NCI-H128 (cell line): ENCODE data around the gene IGHMBP2.

Experiments used
- DNase-seq: peaks from one replicate; lab custom pipeline; 2025; ENCODE audit not compliant: unreplicated experiment; lab: John Stamatoyannopoulos, UW

The IGHMBP2 gene

DNA sequence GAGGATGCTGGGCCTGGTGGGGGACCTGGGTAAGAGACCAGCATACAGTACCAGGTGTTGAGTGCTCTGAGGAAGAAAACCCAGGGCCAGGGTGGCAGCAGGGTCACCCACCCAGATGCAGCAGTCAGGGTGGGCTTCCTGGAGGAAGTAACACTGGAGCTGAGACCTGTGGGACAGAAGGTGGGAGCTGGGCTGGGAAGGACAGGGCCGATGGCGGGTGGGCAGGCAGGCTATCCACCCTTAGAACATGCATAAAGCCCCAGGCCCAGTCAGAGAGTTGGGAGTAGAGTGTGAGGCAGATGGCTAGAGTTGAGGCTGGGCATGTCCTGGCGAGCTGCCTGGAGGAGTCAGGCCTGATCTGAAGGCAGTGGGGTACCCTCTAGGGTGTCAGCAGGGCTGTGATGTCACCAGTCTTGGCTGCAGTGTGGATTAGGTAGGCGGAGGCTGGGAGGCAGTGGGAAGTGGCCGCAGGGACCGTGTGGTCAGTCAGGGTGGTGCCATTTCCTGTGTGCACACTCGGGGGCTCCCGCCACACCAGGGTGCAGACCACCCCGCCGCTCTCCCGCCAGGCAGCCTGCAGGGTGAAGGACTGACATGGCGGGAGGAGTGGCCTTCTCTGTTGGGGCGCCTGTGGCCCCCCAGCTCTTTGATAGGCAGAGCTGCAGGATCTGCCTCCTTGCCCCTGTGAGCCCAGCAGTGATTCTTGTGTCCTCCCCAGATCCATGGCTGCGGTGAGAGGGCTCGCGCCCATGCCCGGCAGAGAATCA lies 35.3 kb downstream of the IGHMBP2 start:
- no peak for DNase-seq

DNA sequence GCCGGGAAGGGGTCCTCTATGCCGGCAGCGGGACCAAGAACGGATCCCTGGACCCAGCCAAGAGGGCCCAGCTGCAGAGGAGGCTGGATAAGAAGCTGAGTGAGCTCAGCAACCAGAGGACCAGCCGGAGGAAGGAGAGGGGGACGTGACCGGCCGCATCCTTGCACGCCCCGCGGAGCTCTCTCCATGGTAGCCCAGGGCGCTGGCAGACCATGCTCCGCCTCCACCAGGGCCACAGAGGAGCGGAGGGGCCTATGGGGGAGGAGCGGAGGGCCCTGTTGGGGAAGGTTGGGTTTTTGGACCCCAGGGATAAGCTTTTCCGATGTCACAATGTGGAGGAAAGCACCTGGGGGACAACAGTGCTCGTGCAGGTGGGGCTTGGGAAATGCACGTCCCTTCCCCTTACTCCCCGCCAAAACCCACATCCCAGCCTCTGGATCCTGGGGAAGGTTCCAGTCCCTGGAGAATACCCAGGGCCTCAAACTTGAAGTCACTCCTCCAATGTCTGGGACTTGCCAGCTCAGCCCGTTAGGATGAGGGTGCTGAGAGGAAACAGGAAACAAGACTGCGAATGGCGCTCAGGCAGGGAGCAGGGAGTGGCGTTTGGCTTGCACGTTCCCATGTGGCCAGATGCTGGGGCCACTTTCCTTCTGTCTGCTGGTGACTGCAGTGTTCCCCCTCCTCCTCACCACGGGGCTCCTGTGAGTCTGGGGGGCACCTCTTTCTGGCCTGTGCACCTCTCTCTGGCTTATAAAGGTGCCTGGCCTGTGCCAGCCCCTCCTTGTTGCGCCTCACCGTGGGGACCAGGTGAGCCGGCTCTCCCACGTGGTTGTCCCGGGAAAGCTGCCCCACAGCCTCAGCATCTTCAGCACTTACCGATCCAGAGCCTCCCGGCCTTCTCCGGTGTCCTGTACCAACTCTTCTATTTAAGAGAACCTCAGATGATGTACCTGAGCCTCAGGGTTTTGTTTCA lies 36.2 kb downstream of the IGHMBP2 start:
- no peak for DNase-seq

DNA sequence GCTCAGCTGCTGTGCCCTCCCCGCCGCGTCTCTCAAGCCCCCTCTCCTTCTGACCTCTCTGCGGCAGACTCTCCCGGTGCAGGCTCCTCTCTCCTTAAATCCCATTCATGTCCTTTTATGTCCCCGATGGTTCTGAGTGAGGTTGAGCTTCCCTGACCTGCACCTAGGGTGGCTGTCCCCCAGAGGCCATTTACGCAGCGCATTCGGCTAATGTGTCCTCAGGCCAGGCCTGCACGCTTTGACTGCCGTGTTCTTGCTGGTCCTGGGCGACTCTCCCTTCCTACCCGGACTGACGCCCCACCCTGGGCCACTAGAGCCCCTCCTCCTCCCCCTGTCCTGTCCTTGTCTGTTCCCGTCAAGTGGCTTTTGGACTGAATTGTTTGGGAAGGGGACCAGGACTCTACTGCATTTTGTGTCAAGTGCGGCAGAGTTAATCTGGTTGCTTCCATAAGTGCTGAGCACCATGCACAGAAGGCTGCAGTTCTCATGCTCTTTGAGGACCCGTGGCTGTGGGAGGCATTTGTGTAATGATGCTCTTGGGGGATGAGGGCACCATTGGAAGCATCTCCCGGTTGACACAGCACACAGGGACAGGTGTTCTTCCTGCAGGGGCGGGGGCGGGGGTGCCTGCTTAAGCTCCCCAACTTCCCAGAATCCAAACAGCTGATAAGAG lies 37.1 kb downstream of the IGHMBP2 start:
- no peak for DNase-seq

DNA sequence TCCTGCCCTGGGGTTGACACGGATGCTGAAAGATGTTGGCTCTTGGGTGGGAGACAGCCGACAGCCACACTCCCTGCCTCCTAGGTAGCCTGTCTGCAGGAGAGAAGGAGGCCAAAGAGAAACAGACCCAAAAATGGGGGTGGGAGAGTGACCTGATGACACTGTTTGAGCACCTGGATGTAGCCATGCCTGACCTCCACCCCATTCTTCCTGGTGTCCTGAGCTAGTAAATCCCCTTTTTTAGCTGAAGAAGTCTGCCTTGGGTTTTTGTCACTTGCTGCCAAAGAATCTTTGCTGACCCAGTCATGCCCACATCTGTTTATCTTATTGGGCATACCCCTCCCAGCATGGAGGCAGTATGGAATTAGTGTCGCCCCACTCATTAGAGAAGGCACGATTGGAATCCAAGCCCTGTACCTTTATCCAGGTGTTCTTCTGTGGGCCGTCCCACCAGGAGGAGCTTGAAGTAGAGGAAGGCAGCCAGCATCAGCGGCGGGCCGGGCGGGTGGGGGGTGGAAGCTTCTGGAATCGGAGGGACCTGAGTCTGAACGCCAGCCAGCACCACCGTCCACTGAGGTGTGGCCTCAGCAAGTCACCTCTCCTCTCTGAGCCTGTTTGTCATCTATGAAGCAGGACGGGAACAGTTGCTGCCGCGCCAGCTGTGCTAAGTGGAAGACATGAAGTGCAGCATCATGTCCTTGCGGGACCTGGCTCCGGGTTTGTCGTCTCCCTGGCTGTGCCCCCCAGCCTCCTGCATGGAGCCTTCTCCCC lies 37.8 kb downstream of the IGHMBP2 start:
- DNase-seq: no peak

DNA sequence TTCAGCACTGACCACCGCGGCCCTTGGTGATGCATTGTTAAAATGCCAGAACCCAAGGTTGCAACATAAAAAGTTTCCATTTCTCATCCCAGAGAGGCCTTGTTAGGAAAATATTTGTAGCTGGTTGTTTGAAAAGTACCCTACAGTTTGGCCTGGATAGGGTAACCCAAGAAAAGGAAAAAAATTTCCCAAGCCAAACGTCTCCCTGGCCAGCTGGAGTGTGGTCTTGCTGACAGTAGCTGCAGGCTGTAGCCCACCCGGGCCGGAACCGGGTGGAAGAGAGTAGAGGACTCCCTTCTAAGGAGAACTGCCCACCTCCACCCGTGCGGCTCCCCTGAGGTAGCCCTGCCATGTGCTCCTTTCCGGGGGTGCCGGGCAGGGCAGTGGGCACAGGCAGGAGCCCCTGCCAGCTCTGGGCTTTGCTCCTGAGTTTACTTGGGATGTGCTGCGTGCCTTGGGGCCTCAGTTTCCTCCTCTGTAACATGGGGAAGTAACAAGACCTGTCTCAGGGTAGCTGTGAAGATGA lies 38.5 kb downstream of the IGHMBP2 start:
- no peak for DNase-seq

DNA sequence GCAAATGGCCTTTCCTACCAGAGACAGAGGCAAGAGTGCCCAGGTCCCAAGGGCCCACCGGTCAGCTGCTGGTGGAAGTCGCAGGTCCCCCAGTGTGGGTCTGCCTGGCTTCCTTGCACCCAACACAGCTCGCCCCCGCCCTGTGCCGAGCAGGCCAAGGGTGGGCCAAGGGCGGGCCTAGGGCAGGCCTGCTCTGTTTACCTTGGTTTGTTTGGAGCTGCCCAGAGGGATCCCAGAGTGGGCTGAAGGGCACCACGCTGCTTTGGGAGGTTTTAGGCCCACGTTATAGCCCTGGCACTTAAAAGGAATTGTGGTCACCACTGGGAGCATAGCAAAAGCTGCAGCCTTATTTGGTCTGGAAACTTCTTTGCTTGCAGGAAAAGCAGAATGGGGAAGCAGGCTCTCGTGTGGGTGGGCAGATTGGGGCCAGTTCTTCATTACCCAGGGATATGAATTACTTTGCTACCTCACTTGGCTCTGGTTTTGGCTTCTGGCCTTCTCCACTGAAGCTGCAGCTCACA lies 39.1 kb downstream of the IGHMBP2 start:
- no peak for DNase-seq

DNA sequence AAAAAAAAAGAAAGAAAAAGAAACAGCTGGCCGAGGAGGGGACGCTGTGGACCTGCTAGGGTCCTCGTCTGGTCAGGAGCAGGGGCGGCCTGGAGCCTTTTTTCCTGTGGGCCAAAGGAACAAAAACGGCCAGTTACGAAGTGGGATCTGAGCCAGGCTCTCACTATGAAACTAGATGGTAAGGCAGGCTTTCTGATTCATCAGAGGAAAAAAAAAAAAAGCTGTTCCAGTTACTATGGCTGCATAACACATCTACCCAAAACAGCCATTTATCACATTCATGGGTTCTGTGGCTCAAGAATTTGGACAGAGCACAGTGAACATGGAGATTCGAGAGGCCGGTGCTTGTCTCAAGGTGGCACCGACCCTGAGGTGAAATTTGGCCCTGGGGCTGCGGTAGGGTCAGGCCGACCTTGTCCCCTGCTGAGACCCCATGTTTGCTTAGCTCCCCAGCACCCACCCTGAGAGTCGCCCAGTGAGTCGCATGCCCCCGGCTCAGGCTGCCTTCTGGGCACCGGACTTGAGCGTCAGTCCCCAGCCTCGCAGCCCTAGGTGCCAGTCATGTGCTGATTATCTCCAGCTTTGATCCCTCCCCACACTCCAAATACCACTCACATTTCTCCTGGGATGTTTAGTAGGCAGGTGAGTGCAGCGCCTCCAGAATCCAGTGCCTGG lies 42.9 kb downstream of the IGHMBP2 start:
- DNase-seq: no peak

DNA sequence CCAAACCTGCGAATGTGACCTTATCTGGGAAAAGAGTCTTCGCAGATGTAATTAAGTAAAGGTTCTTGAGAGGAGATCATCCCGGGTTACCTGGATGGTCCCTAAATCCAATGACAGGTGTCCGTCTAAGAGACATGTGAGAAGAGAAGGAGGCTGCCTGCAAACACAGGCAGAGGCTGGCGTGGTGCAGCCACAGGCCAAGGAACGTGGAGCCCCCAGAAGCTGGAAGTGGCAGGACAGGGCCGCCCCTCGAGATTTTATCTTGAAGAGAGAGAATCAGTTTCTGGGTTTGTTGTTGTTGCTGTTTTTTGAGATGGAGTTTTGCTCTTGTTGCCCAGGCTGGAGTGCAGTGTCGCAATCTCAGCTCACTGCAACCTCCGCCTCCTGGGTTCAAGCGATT lies 43.5 kb downstream of the IGHMBP2 start:
- no peak for DNase-seq

DNA sequence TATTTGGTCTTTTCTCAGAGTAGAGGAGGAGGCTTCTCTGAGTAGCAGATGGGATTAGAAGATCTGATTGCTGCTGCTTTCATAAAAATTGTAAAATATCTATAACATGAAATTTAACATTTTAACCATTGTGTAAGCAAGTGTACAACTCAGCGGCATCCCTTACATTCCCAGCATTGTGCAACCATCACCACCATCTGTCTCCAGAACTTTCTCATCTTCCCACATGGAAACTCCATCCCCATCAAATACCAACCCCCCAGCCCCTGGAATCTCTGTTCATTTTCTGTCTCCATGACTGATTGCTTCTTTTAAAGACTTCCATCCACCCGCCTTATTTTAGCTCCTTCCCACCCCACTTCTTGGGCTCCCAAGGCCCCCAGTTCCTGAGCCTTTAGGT lies 44.8 kb downstream of the IGHMBP2 start:
- DNase-seq: no peak

DNA sequence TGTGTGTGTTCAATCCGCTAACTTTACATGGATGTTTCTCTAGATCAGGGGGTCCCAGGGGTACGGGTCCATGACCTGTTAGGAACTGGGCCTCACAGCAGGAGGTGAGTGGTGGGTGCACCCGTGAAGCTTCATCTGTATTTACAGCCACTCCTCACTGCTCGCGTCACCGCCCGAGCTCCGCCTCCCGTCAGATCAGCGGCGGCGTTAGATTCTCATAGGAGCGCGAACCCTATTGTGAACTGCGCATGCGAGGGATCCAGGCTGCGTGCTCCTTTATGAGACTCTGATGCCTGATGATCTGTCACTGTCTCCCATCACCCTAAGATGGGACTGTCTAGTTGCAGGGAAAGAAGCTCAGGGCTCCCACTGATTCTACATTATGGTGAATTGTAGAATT lies 45.2 kb downstream of the IGHMBP2 start:
- no peak for DNase-seq

DNA sequence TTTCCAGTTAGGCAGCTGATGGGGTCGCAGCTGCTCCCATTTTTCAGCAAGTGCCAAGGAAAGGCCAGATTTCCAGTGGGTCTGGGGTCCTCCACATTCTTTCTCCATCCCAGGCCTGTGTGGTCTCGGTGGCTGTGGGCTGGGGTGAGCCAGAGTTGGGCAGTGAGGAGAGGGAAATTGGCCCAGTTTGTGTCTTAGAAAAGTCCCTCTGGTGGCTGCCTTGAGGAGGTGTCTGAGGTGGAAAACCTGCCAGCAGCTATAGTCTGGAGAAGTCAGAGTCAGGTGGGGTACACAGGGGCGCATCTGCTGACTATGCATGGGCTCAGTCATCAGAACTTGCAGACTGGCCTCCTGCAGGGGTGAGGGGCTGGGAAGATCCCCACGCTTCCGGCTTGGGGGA lies 46.6 kb downstream of the IGHMBP2 start:
- no peak for DNase-seq

DNA sequence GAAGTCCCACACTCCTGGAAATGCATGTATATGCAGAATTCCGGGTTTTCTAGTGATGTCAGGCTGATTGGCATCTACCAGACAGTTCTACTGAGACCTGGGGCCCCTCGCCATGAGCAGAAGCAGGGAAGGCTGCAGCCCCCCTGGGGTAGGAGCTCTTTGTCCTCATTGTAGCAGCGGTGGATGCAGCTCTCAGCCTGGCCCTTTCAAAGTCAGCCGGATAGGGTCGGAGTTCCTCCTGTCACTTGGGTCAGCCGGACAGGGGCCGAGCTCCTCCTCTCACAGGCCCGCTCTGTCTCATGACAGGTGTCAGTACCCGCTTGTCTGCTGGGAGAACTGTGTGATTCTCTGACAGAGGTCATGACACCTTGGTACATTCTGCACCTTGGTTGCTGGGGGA lies 47.1 kb downstream of the IGHMBP2 start:
- DNase-seq: no peak

DNA sequence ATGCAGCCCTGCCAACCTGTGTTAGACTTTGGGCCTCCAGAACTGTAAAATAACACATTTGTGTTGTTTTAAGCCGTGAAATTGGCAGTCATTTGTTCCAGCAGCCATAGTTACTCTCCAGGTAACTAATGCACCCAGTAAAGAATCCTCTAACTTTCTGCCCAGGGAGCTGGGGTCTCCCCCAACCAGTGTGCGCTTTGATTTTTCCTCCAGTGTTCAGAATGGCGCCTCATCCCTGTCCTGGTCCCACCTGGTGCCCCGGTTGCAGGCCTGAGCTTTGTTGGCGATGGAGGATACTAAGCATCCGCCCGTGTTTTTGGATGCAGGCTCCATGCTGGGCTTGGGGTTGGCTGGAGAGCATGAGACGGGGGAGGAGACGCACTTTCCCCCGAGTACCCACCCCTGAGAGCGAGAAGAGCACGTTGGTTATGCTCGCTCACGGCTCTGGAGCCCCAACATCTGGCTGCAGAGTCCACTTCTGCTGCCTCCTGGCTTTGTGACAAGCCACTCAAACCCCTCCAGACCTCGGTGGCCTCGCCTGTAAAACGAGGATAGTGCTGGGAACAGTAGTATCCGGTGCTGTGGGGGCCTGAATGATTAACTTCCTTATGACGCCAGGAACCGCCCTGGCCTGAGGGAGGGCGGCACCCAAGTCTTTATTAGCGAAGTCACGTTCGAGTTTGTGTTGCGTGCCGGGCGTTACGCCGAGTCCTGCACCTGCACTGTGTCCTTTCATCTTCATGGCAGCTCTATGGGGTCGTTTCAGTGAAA lies 51.3 kb downstream of the IGHMBP2 start:
- DNase-seq: no peak

DNA sequence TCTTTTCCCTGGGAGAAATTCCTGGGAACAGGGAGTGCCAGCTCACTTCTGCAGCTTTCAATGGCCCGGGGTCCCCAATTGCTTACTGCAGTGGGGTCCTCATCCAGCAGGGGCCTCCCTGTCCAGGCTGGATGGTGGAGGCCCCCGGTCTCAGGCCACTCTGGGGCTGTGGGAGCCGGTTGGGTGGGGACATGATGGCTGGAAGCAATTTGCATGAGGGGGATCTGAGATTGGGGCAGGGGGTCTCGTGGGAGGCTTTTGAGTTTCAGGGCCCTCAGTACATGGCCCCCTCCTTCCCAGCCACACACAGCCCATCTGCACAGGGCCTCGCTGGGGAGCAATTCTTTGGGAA lies 51.9 kb downstream of the IGHMBP2 start:
- DNase-seq: no peak

DNA sequence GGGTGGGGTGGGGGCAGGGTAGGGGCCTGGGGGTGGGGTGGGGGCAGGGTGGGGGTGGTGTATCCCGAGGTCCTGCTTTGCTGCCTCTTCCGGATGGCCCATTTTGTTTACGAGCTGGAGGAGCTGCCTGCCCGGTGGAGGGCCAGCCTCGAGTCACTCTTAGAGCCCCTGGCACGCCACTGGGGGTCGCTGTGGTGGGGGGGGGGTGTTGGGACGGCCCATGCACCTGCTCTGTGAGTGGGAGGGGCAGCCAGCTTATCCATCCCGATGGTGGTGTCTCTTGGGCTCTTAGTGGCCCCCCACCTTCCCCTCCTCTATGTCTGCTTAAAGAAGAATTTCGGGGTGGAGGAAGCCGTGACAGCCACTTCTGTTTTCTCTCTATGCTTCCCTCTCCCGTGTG lies 52.5 kb downstream of the IGHMBP2 start:
- no peak for DNase-seq

DNA sequence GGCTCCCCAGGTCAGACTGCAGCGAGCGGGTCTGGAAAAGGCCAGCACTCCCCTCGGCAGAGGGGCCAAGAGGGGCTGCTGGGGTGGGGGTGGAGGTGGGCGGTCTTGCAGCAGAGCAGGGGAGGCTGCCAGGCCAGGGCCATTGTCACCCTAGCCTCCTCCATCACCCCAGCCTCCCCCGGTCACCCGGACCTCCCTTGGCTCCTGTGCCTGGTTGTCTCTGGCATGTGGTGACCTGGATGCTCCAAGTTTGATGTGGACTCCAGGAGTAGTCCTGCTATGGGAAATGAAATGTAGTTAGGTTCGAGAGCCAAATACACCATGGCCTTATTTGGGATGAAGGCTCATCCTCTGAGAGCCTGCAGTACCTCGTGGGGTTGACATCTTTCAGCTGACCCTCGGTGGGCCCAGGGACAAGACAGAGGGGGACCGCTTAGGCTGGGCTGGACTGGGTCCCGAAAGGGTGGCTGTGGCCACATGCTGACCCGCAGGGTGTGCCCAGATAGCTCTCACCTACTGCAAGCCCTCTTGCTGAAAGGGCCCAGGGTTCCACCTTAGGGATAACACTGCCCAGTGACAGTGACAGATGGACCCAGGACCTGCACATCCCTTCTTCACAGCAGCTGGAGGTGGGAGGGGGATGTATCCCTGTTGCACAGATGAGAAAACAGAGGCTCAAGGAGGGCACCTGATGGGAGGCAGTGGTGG lies 53.0 kb downstream of the IGHMBP2 start:
- DNase-seq: no peak

DNA sequence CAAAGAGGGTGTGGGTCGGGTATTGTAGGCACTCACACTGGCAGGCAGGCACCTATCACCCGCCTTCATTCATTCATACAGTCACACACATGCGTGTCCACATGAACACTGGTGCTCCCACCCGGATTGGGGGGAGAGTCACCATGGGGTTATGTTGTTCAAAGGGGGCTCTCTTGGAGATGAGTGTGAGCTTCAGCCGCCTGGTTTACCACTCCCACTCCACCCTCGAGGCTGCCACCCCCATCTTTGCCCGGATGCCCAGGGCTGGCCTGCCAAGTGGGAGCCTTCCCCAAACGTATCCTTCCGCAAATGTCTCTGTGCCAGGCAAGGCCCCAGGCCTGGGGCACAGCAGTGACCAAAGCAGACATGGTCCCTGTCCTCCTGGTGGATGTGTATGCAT lies 54.5 kb downstream of the IGHMBP2 start:
- no peak for DNase-seq

DNA sequence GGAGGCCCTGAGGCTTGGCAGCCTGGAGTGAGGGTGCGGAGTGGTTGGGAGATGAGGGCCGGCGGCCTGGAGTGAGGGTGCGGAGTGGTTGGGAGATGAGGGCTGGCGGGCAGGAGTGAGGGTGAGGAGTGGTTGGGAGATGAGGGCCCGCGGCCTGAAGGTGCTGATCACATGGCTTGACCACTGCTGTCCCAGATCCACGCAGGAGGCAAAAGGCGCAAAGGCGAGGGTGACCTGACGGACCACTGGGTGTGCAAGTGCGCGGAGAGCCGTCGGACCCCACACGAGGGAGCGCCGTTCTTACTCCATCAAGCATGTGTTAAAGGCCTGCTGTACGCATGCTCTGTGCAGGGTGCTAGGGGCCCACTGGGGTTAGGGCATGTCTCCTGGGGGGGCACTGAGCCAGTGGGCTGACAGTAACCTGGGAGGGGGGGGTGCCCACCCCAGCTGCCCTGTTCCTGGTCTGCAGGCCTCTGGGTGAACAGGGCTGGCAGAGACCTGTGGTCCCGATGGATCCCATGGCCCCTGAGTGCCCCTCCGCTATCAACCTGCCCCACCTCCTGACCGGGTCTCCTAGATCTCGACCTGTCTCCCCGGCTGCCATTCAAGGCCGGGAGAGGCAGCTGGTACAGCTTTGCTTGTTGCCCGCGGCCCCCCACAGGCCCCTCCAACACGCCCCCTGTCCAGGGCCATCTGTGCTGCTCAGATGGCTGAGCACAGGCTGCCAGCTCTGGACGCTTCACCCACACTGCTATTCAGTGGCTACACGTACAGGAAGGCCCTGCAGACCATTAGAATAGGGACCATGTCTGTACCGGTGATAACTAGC lies 56.0 kb downstream of the IGHMBP2 start:
- DNase-seq: no peak
